ENCODE measurements around the gene ATOH1.

- no peak for TF ChIP-seq CTCF (IDR thresholded peaks at IDR 0.05)
- no peak for TF ChIP-seq POLR2A (IDR thresholded peaks at IDR 0.05)
Measured at GRCh38 chr4:93809773-93810172, 18.8 kb upstream of the ATOH1 start.
